ENCODE data around the gene DOCK2. TPM values are rescaled to one million over a fixed set of nuclear protein-coding genes. Genes with fewer than 3 reads are reported as not detected.
"Not testable (repeated sequence)": the region's sequence is repeated elsewhere in the genome, so short reads cannot be mapped to it uniquely, and the experiment has no call there.

Gene DOCK2
- total RNA-seq, 2 donors from 2014 or later = 26.0 to 33.8 TPM

- no peak for DNase-seq (ENCODE audit: low spot score)
- intact Hi-C loops (cut with DNase I) = no loop called here
These were observed 69.8 kb downstream of the DOCK2 start for GRCh38 chr5:169706758-169707450.

GRCh38 chr5:169707686-169708085, 70.6 kb downstream of the DOCK2 start:
- no peak for DNase-seq (ENCODE audit: low spot score)
- intact Hi-C loops (cut with DNase I) = no loop called here

GRCh38 chr5:169710675-169711074, 73.6 kb downstream of the DOCK2 start:
- intact Hi-C loops (cut with DNase I) = no loop called here
- no peak for DNase-seq (ENCODE audit: low spot score)

- intact Hi-C loops (cut with DNase I) = no loop called here
- no peak for DNase-seq (ENCODE audit: low spot score)
These were observed 74.6 kb downstream of the DOCK2 start for GRCh38 chr5:169711551-169712225.

GRCh38 chr5:169712428-169712827, 75.4 kb downstream of the DOCK2 start:
- intact Hi-C loops (cut with DNase I) = no loop called here
- DNase-seq (ENCODE audit: low spot score) = no peak

- no peak for DNase-seq (ENCODE audit: low spot score)
- intact Hi-C loops (cut with DNase I) = no loop called here
These were observed 79.2 kb downstream of the DOCK2 start for GRCh38 chr5:169716287-169716686.

GRCh38 chr5:169717288-169717687, 80.2 kb downstream of the DOCK2 start:
- intact Hi-C loops (cut with DNase I) = loop anchor here in 1 of 2 donors (1.0 kb wide), 1 partner anchor 33 kb away; no protein-coding TSS in a partner anchor
- DNase-seq (ENCODE audit: low spot score) = no peak

GRCh38 chr5:169719360-169720314, 82.6 kb downstream of the DOCK2 start:
- no peak for DNase-seq (ENCODE audit: low spot score)
- intact Hi-C loops (cut with DNase I) = no loop called here

GRCh38 chr5:169721771-169722170, 84.7 kb downstream of the DOCK2 start:
- DNase-seq (ENCODE audit: low spot score) = no peak
- intact Hi-C loops (cut with DNase I) = no loop called here

- intact Hi-C loops (cut with DNase I) = no loop called here
- DNase-seq (ENCODE audit: low spot score) = no peak
These were observed 86.2 kb downstream of the DOCK2 start for GRCh38 chr5:169723103-169723831.

GRCh38 chr5:169724303-169725087, 87.4 kb downstream of the DOCK2 start:
- no peak for DNase-seq (ENCODE audit: low spot score)
- intact Hi-C loops (cut with DNase I) = no loop called here

- DNase-seq (ENCODE audit: low spot score); intact Hi-C loops (cut with DNase I): not testable (repeated sequence)
These were observed 88.6 kb downstream of the DOCK2 start for GRCh38 chr5:169725665-169726064.

GRCh38 chr5:169728418-169728817, 91.3 kb downstream of the DOCK2 start:
- DNase-seq (ENCODE audit: low spot score) = no peak
- intact Hi-C loops (cut with DNase I) = no loop called here

GRCh38 chr5:169731221-169731620, 94.1 kb downstream of the DOCK2 start:
- intact Hi-C loops (cut with DNase I) = no loop called here

GRCh38 chr5:169732841-169733240, 95.8 kb downstream of the DOCK2 start:
- intact Hi-C loops (cut with DNase I) = no loop called here
- DNase-seq (ENCODE audit: low spot score) = no peak

More at GRCh38 chr5:169731221-169731620, 94.1 kb downstream of the DOCK2 start:
- DNase-seq (ENCODE audit: low spot score) = no peak

- intact Hi-C loops (cut with DNase I) = no loop called here
These were observed 98.8 kb downstream of the DOCK2 start for GRCh38 chr5:169735913-169736312.

GRCh38 chr5:169736653-169737052, 99.6 kb downstream of the DOCK2 start:
- no peak for DNase-seq (ENCODE audit: low spot score)
- intact Hi-C loops (cut with DNase I) = no loop called here

More at GRCh38 chr5:169735913-169736312, 98.8 kb downstream of the DOCK2 start:
- no peak for DNase-seq (ENCODE audit: low spot score)

GRCh38 chr5:169740435-169740834, 103.4 kb downstream of the DOCK2 start:
- intact Hi-C loops (cut with DNase I) = no loop called here
- no peak for DNase-seq (ENCODE audit: low spot score)
